Astrocyte (in vitro differentiated cells and primary cell): ENCODE measurements around the gene MT1HL1.

Experiments used
- EZH2 ChIP-seq: IDR thresholded peaks from 2 replicates; pipeline ENCODE4 v1.6.1; 2012; ENCODE audit warnings: mild to moderate bottlenecking, low read length, inconsistent platforms; ENCODE audit not compliant: insufficient read depth
- TF ChIP-seq, protein P1 (sequence below): IDR thresholded peaks from 2 replicates; pipeline ENCODE4 v1.5.1; 2011; ENCODE audit warnings: low read depth, mild to moderate bottlenecking, inconsistent platforms, low read length, moderate library complexity; ENCODE audit not compliant: insufficient read depth

- TF ChIP-seq, protein P1, sequence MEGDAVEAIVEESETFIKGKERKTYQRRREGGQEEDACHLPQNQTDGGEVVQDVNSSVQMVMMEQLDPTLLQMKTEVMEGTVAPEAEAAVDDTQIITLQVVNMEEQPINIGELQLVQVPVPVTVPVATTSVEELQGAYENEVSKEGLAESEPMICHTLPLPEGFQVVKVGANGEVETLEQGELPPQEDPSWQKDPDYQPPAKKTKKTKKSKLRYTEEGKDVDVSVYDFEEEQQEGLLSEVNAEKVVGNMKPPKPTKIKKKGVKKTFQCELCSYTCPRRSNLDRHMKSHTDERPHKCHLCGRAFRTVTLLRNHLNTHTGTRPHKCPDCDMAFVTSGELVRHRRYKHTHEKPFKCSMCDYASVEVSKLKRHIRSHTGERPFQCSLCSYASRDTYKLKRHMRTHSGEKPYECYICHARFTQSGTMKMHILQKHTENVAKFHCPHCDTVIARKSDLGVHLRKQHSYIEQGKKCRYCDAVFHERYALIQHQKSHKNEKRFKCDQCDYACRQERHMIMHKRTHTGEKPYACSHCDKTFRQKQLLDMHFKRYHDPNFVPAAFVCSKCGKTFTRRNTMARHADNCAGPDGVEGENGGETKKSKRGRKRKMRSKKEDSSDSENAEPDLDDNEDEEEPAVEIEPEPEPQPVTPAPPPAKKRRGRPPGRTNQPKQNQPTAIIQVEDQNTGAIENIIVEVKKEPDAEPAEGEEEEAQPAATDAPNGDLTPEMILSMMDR = no peak
- TF ChIP-seq EZH2 = no peak
These were observed 31.5 kb upstream of the MT1HL1 start for GRCh38 chr1:237035759-237036158.
